GM12878 (cell line): ENCODE results near the gene ARPP21. TPM values are rescaled to one million over a fixed set of nuclear protein-coding genes. Genes with fewer than 3 reads are reported as not detected.

Experiments
- ATAC-seq: fragments of 200-7000 bp; cut with Tn5 transposase; 3 replicates; pipeline ENCODE4 v1.9.1; 2020; ENCODE audit warnings: mild to moderate bottlenecking, moderate library complexity
- BruUV-seq: library from RNA; stranded (reverse); fragments of 400-500 nt; replicated peaks from 2 replicates; lab custom pipeline; 2021; lab: Mats Ljungman, UMichigan
- CTCF ChIA-PET: fragments of 300-600 bp; sonication (Branson Sonifier 250); formaldehyde crosslinking; extraction: SDS; loops from one replicate; lab custom pipeline; 2021; ENCODE audit warnings: inconsistent platforms; lab: Yijun Ruan, JAX
- POLR2A ChIA-PET: fragments of 350-600 bp; formaldehyde crosslinking; extraction: SDS; loops from one replicate; lab custom pipeline; 2021; ENCODE audit warnings: inconsistent platforms; lab: Charles Lee
- RAD21 ChIA-PET: fragments of 300-600 bp; sonication (Branson Sonifier 250); formaldehyde crosslinking; loops from one replicate; lab custom pipeline; 2023; ENCODE audit warnings: antibody characterized with exemption; ENCODE audit not compliant: unreplicated experiment; lab: Charles Lee
- SMC1A ChIA-PET: fragments of 300-600 bp; sonication (Branson Sonifier 250); formaldehyde crosslinking; loops from one replicate; lab custom pipeline; 2023; ENCODE audit not compliant: unreplicated experiment, uncharacterized antibody; lab: Charles Lee
- DNase-seq: peaks from one replicate; pipeline ENCODE4 v3.0.0-alpha.2; 2011; ENCODE audit warnings: low read depth, low spot score
- FAIRE-seq: peaks from 3 replicates; lab custom pipeline; 2011; peaks lifted over from hg19 to GRCh38; lab: Jason Lieb, UNC
- H2AFZ ChIP-seq: 2 replicates; pipeline ENCODE4 v1.6.0; 2011; ENCODE audit warnings: low read depth, low read length, control low read depth; ENCODE audit not compliant: control insufficient read depth
- H3K27ac ChIP-seq: 2 replicates; pipeline ENCODE4 v1.5.1; 2011; ENCODE audit warnings: control low read depth; ENCODE audit not compliant: control insufficient read depth, insufficient read depth
- H3K27me3 ChIP-seq, 2 experiments: replicated peaks in 1 of 2; 2 replicates each; pipeline versions ENCODE4 v1.6.0 to v1.6.1; 2011; ENCODE audit warnings: low read length in 1 of 2; ENCODE audit not compliant: control insufficient read depth in 2 of 2, insufficient read depth in 2 of 2
- H3K36me3 ChIP-seq, 2 experiments: 2 replicates each; pipeline ENCODE4 v1.5.1; 2011; ENCODE audit warnings: low read length in 1 of 2; ENCODE audit not compliant: control insufficient read depth in 2 of 2, insufficient read depth in 2 of 2
- H3K4me1 ChIP-seq: 2 replicates; pipeline ENCODE4 v1.6.1; 2011; ENCODE audit warnings: mild to moderate bottlenecking, low read length, moderate library complexity, mixed read lengths; ENCODE audit not compliant: control insufficient read depth, insufficient read depth
- H3K4me2 ChIP-seq: 2 replicates; pipeline ENCODE4 v1.6.0; 2011; ENCODE audit warnings: control low read depth; ENCODE audit not compliant: control insufficient read depth, insufficient read depth
- H3K4me3 ChIP-seq: fragments of 200-600 bp; sonication (generic); 2 replicates; pipeline ENCODE4 v1.5.1; 2016
- H3K79me2 ChIP-seq: 2 replicates; pipeline ENCODE4 v1.6.0; 2011; ENCODE audit warnings: low read length; ENCODE audit not compliant: control insufficient read depth, insufficient read depth
- H3K9ac ChIP-seq: 2 replicates; pipeline ENCODE4 v1.8.0; 2011; ENCODE audit warnings: low read length, control low read depth, mixed read lengths; ENCODE audit not compliant: control insufficient read depth, insufficient read depth
- H3K9me3 ChIP-seq: replicated peaks from 3 replicates; pipeline ENCODE4 v1.5.1; 2011; ENCODE audit warnings: mild to moderate bottlenecking, low read length; ENCODE audit not compliant: control insufficient read depth, insufficient read depth
- H4K20me1 ChIP-seq: 2 replicates; pipeline ENCODE4 v1.6.0; 2011; ENCODE audit not compliant: control insufficient read depth, insufficient read depth
- CBFB ChIP-seq: IDR thresholded peaks from 2 replicates; pipeline ENCODE4 v1.6.1; 2016; ENCODE audit warnings: antibody characterized with exemption, low read depth
- EP300 ChIP-seq, 2 experiments: fragments of 150-350 bp in 1 of 2; IDR thresholded peaks; 2 replicates each; pipeline ENCODE4 v1.6.1; 2011 to 2012; ENCODE audit warnings: low read depth in 2 of 2, low read length in 2 of 2, borderline replicate concordance in 1 of 2, improper control_type of control experiment in 1 of 2, inconsistent platforms in 1 of 2; ENCODE audit not compliant: control insufficient read depth in 1 of 2
- FOS ChIP-seq: IDR thresholded peaks from 3 replicates; pipeline ENCODE4 v1.6.1; 2011; ENCODE audit warnings: borderline replicate concordance; ENCODE audit not compliant: insufficient read length; ENCODE audit errors: extremely low read depth
- KDM1A ChIP-seq: fragments of 200-600 bp; sonication (generic); IDR thresholded peaks from 2 replicates; pipeline ENCODE4 v1.6.1; 2016; ENCODE audit warnings: borderline replicate concordance
- NFIC ChIP-seq: IDR thresholded peaks from 2 replicates; pipeline ENCODE4 v1.6.1; 2012; ENCODE audit warnings: low read depth, mild to moderate bottlenecking, inconsistent platforms, low read length, moderate library complexity
- NFXL1 ChIP-seq: fragments of 450-650 bp; IDR thresholded peaks from 2 replicates; pipeline ENCODE4 v1.6.1; 2017; ENCODE audit warnings: antibody characterized with exemption, mild to moderate bottlenecking, borderline replicate concordance
- SMAD1 ChIP-seq: fragments of 450-650 bp; IDR thresholded peaks from 2 replicates; pipeline ENCODE4 v1.6.1; 2018; ENCODE audit warnings: mild to moderate bottlenecking, low read depth; ENCODE audit not compliant: partially characterized antibody
- SREBF1 ChIP-seq: IDR thresholded peaks from 2 replicates; pipeline ENCODE4 v1.6.1; 2012; ENCODE audit warnings: mild to moderate bottlenecking, low read length
- SUPT20H ChIP-seq: IDR thresholded peaks from 2 replicates; pipeline ENCODE4 v1.6.1; 2011; ENCODE audit warnings: low read depth, mild to moderate bottlenecking, low read length, moderate library complexity, borderline replicate concordance; ENCODE audit not compliant: control insufficient read depth
- ZZZ3 ChIP-seq: IDR thresholded peaks from 2 replicates; pipeline ENCODE4 v1.6.1; 2011; ENCODE audit warnings: low read depth; ENCODE audit not compliant: control insufficient read depth, insufficient read length
- WGBS: methylation state at CpG from one replicate; pipeline ENCODE4 v1.1.6; 2016; ENCODE audit warnings: low lambda C conversion rate; ENCODE audit not compliant: insufficient replicate concordance, insufficient coverage; ENCODE audit errors: missing lambda C conversion rate; 5-methylcytosine and 5-hydroxymethylcytosine counted together
- in situ Hi-C: fragments of 300-500 bp; cut with MboI; formaldehyde crosslinking; loops from 9 replicates; pipeline ENCODE4 v1.14.3; 2018; ENCODE audit warnings: mixed read lengths
- intact Hi-C: fragments of 100-400 bp; cut with micrococcal nuclease; formaldehyde crosslinking; loops from one replicate; pipeline ENCODE4 v1.14.2; 2022; ENCODE audit not compliant: unreplicated experiment
- polyA plus RNA-seq, 11 experiments: library from polyadenylated mRNA; depleted of rRNA in 4 of 11; unstranded in 6 of 11; stranded (reverse) in 5 of 11; fragments of >200 nt; fragmentation: Nextera tagmentation in 4 of 11; fragmentation: Illumina TruSeq in 1 of 11; extraction: Ambion mirVana in 4 of 11; extraction: Trizol in 1 of 11; gene quantifications; 1 replicate in 1 of 11; 2 replicates in 10 of 11; pipeline versions ENCODE4 v1.2.1 to v1.2.3, GENCODE V29; 2011 to 2016; ENCODE audit warnings: inconsistent platforms in 2 of 11, missing spikeins in 2 of 11, low read depth in 1 of 11
- total RNA-seq, 4 experiments: library from RNA; depleted of rRNA in 3 of 4; stranded (reverse); fragments of >200 nt in 3 of 4; fragmentation: Illumina TruSeq in 1 of 4; extraction: Trizol in 1 of 4; gene quantifications; 2 replicates each; pipeline versions ENCODE4 v1.2.1 to v1.2.3, GENCODE V29; 2013 to 2021
- TF ChIP-seq, protein P1 (sequence below): fragments of 450-650 bp; IDR thresholded peaks from 2 replicates; pipeline ENCODE4 v1.6.1; 2017; ENCODE audit warnings: antibody characterized with exemption, mild to moderate bottlenecking, moderate library complexity
- TF ChIP-seq, protein P2 (sequence below): IDR thresholded peaks from 2 replicates; pipeline ENCODE4 v1.6.1; 2012; ENCODE audit warnings: mild to moderate bottlenecking, low read depth, low read length
- TF ChIP-seq, protein P3 (sequence below): fragments of 450-650 bp; IDR thresholded peaks from 2 replicates; pipeline ENCODE4 v1.6.1; 2018; ENCODE audit warnings: mild to moderate bottlenecking, low read depth, moderate library complexity; ENCODE audit not compliant: partially characterized antibody

The ARPP21 gene
- total and polyA plus RNA-seq, 10 of the 15 experiments (the other 5 are each of a cell fraction or from before 2014, with no cell fraction given) = not detected

DNA sequence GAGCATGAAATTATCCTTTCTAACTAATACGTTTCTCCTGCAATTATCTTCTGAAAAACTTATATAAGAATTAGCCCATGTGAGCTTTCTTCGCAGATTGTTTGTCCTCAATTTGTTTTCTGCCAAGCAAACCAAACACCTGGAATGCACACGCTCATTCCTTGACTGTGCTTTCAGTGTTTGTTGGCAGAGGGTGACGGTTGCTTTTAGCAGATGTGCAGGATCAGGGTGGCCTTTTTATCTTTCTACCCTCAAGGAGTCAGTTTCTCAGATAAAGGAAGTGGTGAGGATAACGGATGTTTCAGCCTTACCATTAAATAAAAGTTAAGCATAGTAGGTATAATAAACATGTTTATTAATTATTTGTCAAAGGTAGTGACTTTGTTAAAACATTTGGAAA lies 15.2 kb downstream of the ARPP21 start:
- intact Hi-C loops (no loop called here), in situ Hi-C loops (no loop called here)
- H3K4me1 ChIP-seq = no peaks in the 10 kb centered on the region
- no peaks in the 10 kb centered on the region for H3K27me3 ChIP-seq
- no peak for FAIRE-seq
- ChIA-PET SMC1A (no interaction called here), CTCF (no interaction called here), RAD21 (no interaction called here), POLR2A (no interaction called here)
- DNase-seq = no peak
- H3K36me3 ChIP-seq = no peaks in the 10 kb centered on the region
- no peaks in the 10 kb centered on the region for H3K9me3 ChIP-seq
- ATAC-seq = no peak
- H3K4me3 ChIP-seq = no peak overlapping the region
- H3K4me2 ChIP-seq = no peak overlapping the region
- H2AFZ ChIP-seq = no peak overlapping the region
- H3K79me2 ChIP-seq = no peaks in the 10 kb centered on the region
- BruUV-seq = no TSS peak
- H4K20me1 ChIP-seq = no peaks in the 10 kb centered on the region
- H3K9ac ChIP-seq = no peak overlapping the region
- 1% methylated on average over 5 of the region's 5 CpGs for WGBS
- no peak overlapping the region for H3K27ac ChIP-seq
- TF ChIP-seq KDM1A = no peak
- no peak for TF ChIP-seq EP300 (IDR thresholded peaks at IDR 0.05; ENCODE audit: borderline replicate concordance in 1 of 2, control insufficient read depth in 1 of 2, low read depth in 2 of 2, low read length in 2 of 2)
- no peak for TF ChIP-seq CBFB
- TF ChIP-seq SREBF1 = no peak
- TF ChIP-seq, protein P1, sequence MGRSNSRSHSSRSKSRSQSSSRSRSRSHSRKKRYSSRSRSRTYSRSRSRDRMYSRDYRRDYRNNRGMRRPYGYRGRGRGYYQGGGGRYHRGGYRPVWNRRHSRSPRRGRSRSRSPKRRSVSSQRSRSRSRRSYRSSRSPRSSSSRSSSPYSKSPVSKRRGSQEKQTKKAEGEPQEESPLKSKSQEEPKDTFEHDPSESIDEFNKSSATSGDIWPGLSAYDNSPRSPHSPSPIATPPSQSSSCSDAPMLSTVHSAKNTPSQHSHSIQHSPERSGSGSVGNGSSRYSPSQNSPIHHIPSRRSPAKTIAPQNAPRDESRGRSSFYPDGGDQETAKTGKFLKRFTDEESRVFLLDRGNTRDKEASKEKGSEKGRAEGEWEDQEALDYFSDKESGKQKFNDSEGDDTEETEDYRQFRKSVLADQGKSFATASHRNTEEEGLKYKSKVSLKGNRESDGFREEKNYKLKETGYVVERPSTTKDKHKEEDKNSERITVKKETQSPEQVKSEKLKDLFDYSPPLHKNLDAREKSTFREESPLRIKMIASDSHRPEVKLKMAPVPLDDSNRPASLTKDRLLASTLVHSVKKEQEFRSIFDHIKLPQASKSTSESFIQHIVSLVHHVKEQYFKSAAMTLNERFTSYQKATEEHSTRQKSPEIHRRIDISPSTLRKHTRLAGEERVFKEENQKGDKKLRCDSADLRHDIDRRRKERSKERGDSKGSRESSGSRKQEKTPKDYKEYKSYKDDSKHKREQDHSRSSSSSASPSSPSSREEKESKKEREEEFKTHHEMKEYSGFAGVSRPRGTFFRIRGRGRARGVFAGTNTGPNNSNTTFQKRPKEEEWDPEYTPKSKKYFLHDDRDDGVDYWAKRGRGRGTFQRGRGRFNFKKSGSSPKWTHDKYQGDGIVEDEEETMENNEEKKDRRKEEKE = no peak
- TF ChIP-seq, protein P2, sequence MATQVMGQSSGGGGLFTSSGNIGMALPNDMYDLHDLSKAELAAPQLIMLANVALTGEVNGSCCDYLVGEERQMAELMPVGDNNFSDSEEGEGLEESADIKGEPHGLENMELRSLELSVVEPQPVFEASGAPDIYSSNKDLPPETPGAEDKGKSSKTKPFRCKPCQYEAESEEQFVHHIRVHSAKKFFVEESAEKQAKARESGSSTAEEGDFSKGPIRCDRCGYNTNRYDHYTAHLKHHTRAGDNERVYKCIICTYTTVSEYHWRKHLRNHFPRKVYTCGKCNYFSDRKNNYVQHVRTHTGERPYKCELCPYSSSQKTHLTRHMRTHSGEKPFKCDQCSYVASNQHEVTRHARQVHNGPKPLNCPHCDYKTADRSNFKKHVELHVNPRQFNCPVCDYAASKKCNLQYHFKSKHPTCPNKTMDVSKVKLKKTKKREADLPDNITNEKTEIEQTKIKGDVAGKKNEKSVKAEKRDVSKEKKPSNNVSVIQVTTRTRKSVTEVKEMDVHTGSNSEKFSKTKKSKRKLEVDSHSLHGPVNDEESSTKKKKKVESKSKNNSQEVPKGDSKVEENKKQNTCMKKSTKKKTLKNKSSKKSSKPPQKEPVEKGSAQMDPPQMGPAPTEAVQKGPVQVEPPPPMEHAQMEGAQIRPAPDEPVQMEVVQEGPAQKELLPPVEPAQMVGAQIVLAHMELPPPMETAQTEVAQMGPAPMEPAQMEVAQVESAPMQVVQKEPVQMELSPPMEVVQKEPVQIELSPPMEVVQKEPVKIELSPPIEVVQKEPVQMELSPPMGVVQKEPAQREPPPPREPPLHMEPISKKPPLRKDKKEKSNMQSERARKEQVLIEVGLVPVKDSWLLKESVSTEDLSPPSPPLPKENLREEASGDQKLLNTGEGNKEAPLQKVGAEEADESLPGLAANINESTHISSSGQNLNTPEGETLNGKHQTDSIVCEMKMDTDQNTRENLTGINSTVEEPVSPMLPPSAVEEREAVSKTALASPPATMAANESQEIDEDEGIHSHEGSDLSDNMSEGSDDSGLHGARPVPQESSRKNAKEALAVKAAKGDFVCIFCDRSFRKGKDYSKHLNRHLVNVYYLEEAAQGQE = no peak
- no peak for TF ChIP-seq SMAD1
- TF ChIP-seq, protein P3, sequence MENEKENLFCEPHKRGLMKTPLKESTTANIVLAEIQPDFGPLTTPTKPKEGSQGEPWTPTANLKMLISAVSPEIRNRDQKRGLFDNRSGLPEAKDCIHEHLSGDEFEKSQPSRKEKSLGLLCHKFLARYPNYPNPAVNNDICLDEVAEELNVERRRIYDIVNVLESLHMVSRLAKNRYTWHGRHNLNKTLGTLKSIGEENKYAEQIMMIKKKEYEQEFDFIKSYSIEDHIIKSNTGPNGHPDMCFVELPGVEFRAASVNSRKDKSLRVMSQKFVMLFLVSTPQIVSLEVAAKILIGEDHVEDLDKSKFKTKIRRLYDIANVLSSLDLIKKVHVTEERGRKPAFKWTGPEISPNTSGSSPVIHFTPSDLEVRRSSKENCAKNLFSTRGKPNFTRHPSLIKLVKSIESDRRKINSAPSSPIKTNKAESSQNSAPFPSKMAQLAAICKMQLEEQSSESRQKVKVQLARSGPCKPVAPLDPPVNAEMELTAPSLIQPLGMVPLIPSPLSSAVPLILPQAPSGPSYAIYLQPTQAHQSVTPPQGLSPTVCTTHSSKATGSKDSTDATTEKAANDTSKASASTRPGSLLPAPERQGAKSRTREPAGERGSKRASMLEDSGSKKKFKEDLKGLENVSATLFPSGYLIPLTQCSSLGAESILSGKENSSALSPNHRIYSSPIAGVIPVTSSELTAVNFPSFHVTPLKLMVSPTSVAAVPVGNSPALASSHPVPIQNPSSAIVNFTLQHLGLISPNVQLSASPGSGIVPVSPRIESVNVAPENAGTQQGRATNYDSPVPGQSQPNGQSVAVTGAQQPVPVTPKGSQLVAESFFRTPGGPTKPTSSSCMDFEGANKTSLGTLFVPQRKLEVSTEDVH = no peak
- TF ChIP-seq SUPT20H = no peak
- TF ChIP-seq ZZZ3 = no peak
- TF ChIP-seq NFIC = no peak
- TF ChIP-seq FOS = no peak
- TF ChIP-seq NFXL1 = no peak
